Measurements from ENCODE around the gene STARD8.
"Not testable (repeated sequence)": the region's sequence is repeated elsewhere in the genome, so short reads cannot be mapped to it uniquely, and the experiment has no call there.

The STARD8 gene

GRCh38 chrX:68731254-68731653 lies 83.8 kb downstream of the STARD8 start:
- no peak for DNase-seq (ENCODE audit: low read depth in 1 of 2, low spot score in 1 of 2)
- in situ Hi-C loops (cut with HindIII; ENCODE audit: low pct_unique_long_range_greater_than_20kb, low sequenced_read_pairs) = no loop called here
- TF ChIP-seq JUND (IDR thresholded peaks at IDR 0.05; ENCODE audit: low read depth) = no peak

DNA sequence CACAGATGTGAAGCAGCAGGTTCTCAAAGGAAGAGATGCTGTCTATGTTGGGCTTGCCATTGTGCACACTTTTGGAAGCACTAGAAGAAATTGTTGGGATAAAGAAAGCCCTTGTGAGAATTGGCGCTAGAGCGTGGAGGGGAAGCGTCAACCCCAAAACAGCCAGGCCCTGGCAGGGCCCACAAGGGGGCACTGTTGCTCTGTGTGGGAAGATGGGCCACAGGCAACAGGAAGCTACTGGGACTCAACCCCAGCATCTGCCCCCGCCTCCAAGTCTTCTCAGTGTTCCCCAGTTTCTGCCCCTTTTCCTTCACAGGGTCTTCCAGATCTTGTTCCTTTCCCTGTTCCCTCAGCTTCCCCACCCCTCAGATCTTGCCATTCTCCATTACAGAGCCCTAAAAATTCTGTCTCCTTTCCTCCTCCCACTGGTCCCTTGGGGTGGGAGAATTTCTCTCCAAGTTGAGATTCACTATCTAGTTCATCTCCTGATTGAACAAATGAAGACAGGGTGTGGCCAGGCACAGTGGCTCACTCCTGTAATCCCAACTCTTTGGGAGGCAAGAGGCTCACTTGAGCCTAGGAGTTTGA lies 85.5 kb downstream of the STARD8 start:
- in situ Hi-C loops (cut with HindIII; ENCODE audit: low pct_unique_long_range_greater_than_20kb, low sequenced_read_pairs) = no loop called here

GRCh38 chrX:68735266-68735665 lies 87.8 kb downstream of the STARD8 start:
- no peak for DNase-seq (ENCODE audit: low read depth in 1 of 2, low spot score in 1 of 2)
- no peak for TF ChIP-seq JUND (IDR thresholded peaks at IDR 0.05; ENCODE audit: low read depth)
- in situ Hi-C loops (cut with HindIII; ENCODE audit: low pct_unique_long_range_greater_than_20kb, low sequenced_read_pairs) = no loop called here

More for the DNA sequence above, 85.5 kb downstream of the STARD8 start:
- TF ChIP-seq JUND (IDR thresholded peaks at IDR 0.05; ENCODE audit: low read depth) = no peak
- peak; percentile 3 to 52 for DNase-seq (ENCODE audit: low read depth in 1 of 2, low spot score in 1 of 2)

DNA sequence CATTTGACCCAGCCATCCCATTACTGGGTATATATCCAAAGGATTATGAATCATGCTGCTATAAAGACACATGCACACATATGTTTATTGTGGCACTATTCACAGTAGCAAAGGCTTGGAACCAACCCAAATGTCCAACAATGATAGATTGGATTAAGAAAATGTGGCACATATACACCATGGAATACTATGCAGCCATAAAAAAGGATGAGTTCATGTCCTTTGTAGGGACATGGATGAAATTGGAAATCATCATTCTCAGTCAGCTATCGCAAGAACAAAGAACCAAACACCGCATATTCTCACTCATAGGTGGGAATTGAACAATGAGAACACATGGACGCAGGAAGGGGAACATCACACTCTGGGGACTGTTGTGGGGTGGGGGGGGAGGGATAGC lies 94.4 kb downstream of the STARD8 start:
- in situ Hi-C loops (cut with HindIII; ENCODE audit: low pct_unique_long_range_greater_than_20kb, low sequenced_read_pairs) = not testable (repeated sequence)

DNA sequence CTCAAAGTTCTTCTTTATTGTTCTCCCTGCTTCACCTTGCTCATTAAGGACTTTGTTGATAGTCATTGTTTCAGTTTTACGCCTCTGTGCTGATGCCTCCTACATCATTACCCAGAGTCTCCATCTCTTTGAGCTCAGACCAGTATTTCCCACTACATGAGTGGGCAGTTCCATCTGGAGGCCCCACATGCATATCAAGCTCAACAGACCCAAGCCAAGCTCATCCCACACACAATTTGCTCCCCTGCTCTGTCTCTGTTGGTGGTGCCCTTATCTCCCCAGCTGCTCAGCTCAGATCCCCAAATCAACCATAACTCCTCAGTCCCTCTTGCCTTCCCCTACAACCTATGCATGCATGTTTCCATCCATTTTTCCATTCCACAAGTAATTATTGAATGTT lies 96.3 kb downstream of the STARD8 start:
- DNase-seq (ENCODE audit: low read depth in 1 of 2, low spot score in 1 of 2) = no peak
- no peak for TF ChIP-seq JUND (IDR thresholded peaks at IDR 0.05; ENCODE audit: low read depth)
- in situ Hi-C loops (cut with HindIII; ENCODE audit: low pct_unique_long_range_greater_than_20kb, low sequenced_read_pairs) = no loop called here

More for the DNA sequence above, 94.4 kb downstream of the STARD8 start:
- not testable (repeated sequence) for DNase-seq (ENCODE audit: low read depth in 1 of 2, low spot score in 1 of 2)

DNA sequence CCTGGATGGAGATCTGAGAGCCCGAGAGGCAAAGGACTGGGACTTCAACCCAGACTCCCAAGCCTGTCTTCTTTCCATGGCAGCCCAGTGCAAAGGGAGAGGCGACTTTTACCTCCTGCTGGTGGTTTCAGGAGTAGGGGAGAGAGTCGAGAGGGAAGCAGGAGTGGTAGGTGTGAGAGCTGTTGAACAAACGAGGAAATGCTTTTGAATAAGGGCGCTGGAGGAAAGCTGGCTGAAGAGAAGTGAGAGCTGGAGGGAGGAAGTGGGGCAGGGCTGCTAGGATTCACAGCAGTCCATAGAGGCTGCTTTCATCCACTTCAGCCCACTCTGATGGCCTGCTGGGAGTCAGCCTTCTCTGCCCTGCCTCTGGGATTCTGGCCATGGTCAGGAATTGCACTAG lies 99.5 kb downstream of the STARD8 start:
- in situ Hi-C loops (cut with HindIII; ENCODE audit: low pct_unique_long_range_greater_than_20kb, low sequenced_read_pairs) = no loop called here
- DNase-seq (ENCODE audit: low read depth in 1 of 2, low spot score in 1 of 2) = no peak
- no peak for TF ChIP-seq JUND (IDR thresholded peaks at IDR 0.05; ENCODE audit: low read depth)

DNA sequence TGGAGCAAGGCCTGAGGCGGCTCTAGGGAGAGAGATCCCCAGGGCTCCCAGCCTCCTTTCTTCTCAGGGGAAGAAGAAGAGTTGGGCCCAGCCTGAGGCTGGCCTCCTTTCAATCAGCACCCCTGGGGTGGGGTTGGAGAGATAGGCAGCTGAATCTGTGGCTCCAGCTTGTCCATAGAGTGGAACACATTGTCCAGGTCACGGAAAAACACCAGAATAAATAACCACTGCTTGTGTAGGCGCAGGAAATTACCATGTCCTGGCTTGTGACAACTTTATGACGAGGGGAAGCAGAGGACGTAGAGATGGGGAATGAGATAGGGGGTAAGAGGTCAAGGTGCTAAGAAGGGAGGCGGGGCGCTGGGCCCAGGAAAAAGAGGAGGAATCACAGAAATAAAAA lies 100.6 kb downstream of the STARD8 start:
- in situ Hi-C loops (cut with HindIII; ENCODE audit: low pct_unique_long_range_greater_than_20kb, low sequenced_read_pairs) = no loop called here
- DNase-seq (ENCODE audit: low read depth in 1 of 2, low spot score in 1 of 2) = no peak
- TF ChIP-seq JUND (IDR thresholded peaks at IDR 0.05; ENCODE audit: low read depth) = no peak

- TF ChIP-seq JUND (IDR thresholded peaks at IDR 0.05; ENCODE audit: low read depth) = no peak
- in situ Hi-C loops (cut with HindIII; ENCODE audit: low pct_unique_long_range_greater_than_20kb, low sequenced_read_pairs) = no loop called here
- DNase-seq (ENCODE audit: low read depth in 1 of 2, low spot score in 1 of 2) = no peak
Measured at GRCh38 chrX:68749426-68749825, 102.0 kb downstream of the STARD8 start.

DNA sequence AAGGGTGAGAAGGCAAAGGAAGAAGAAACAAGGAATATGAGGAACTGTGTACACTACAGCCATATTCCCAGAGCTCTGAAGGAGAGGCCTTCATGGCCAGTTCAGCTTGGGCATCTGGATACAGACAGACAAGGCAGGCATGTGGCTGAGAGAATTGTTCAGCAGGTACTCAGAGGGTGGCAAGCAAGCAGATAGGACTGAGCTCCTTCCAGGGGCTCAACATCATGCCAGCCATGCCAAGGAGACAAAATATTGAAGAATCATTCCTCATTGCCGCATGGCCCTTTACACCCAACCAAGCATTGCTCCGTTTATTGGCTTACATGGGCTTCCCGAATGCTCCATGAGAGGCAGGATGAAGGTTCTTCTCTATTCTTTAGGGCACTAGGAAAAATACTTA lies 102.8 kb downstream of the STARD8 start:
- no peak for TF ChIP-seq JUND (IDR thresholded peaks at IDR 0.05; ENCODE audit: low read depth)
- DNase-seq (ENCODE audit: low read depth in 1 of 2, low spot score in 1 of 2) = no peak
- in situ Hi-C loops (cut with HindIII; ENCODE audit: low pct_unique_long_range_greater_than_20kb, low sequenced_read_pairs) = no loop called here

DNA sequence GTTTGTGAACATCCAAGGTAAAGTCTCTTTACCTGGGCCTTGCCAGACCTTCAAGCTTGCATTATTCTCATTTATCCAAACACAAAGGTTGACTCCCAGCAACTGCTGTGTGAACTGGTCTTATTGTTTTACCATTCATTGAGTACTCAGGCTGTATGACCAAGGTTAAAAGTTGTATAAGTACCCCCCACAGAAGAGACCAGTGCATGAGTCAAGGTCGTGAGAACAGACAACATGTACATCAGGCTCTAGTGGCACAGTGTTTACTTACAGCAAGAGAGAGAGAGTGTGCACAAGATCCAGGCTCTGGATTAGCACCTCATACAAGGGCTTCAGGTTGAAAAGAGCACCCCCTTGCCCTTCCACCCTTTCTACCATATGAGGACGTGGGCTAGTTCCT lies 103.9 kb downstream of the STARD8 start:
- no peak for DNase-seq (ENCODE audit: low read depth in 1 of 2, low spot score in 1 of 2)
- in situ Hi-C loops (cut with HindIII; ENCODE audit: low pct_unique_long_range_greater_than_20kb, low sequenced_read_pairs) = no loop called here
- no peak for TF ChIP-seq JUND (IDR thresholded peaks at IDR 0.05; ENCODE audit: low read depth)

DNA sequence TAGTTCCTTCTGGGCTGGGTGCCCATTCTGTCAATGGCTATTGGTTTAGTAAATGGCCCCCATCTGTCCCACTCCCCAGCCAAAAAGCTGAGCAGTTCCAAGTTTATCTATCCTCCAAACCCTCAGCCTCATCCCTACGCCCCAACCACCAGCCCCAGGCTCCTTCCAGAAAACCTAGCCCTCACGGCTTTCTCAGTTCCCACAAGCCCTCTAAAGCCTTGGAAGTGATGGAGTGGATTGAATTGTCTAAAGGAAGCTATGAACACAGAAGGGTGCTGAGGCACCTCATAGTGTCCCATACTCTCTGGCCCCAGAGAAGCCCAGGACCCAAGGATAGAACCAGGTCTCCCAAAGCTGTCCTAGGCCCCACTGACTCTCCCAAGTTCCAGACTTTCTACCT lies 105.8 kb downstream of the STARD8 start:
- DNase-seq (ENCODE audit: low read depth in 1 of 2, low spot score in 1 of 2) = no peak
- in situ Hi-C loops (cut with HindIII; ENCODE audit: low pct_unique_long_range_greater_than_20kb, low sequenced_read_pairs) = no loop called here
- no peak for TF ChIP-seq JUND (IDR thresholded peaks at IDR 0.05; ENCODE audit: low read depth)

DNA sequence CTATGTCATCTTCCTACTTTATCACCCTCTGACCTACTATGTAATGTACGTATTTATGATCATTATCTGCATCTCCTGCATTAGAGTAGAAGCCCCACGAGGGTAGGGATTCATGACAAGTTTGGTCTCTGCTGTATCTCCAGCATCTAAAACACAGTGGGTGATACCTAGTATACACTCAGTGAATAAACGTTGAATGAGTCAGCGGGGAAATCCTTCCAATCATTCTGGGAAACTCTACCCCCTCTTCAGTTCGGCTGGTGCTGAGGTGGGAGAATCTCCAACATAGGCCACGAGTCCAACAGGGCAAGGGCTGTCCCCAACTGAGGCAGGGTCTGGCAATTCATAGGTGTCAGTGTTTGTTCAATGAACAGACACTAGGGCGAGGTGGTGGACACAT lies 106.9 kb downstream of the STARD8 start:
- DNase-seq (ENCODE audit: low read depth in 1 of 2, low spot score in 1 of 2) = no peak
- TF ChIP-seq JUND (IDR thresholded peaks at IDR 0.05; ENCODE audit: low read depth) = no peak
- in situ Hi-C loops (cut with HindIII; ENCODE audit: low pct_unique_long_range_greater_than_20kb, low sequenced_read_pairs) = no loop called here

DNA sequence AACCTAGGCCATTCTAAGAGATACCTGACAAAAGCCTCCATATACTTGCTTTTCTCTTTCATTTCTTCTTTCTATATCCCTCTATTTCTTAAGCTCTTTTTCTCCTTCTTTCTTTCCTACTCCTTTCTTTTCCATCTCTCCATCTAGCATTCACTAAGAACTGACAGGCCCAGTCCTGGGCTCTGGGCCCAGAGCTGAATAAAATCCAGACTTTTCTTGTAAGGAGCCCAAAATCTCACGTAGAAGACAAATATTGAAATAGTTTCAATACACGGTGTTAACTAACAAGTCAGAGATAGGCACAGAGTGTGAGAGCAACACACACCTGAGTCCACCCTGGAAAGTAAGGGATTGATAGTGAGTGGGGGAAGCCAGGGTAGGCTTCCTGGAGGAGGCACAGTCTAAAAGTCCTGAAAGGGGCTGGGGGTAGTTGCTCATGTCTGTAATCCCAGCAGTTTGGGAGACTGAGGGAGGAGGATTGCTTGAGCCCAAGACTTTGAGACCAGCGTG lies 108.2 kb downstream of the STARD8 start:
- TF ChIP-seq JUND (IDR thresholded peaks at IDR 0.05; ENCODE audit: low read depth) = no peak
- no peak for DNase-seq (ENCODE audit: low read depth in 1 of 2, low spot score in 1 of 2)
- in situ Hi-C loops (cut with HindIII; ENCODE audit: low pct_unique_long_range_greater_than_20kb, low sequenced_read_pairs) = no loop called here

DNA sequence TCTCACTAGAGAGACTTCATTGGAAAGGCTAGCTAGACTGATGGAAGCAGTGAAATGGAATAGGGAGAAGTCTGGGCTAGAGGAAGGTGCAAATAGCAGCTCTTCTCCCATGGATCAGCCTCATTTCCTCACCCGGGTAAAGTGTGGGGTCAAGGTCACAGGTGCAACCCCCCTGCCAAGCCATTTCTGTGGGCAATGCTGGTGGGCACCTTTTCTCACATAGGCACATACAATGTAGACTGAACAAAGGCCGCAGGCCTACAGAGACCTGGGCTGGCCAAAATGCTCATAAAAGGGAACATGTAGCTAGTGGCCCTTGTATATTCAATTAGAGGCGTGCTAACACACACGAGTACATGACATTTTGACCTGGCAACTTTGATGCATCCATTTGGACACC lies 109.9 kb downstream of the STARD8 start:
- in situ Hi-C loops (cut with HindIII; ENCODE audit: low pct_unique_long_range_greater_than_20kb, low sequenced_read_pairs) = no loop called here
- no peak for TF ChIP-seq JUND (IDR thresholded peaks at IDR 0.05; ENCODE audit: low read depth)
- no peak for DNase-seq (ENCODE audit: low read depth in 1 of 2, low spot score in 1 of 2)
